NOMO-1 treated with DMSO at 0.1 percent for 48 hours (cell line): ENCODE data around the gene ARL5B.

ENCODE experiments used
- DNase-seq: peaks from one replicate; lab custom pipeline; 2025; ENCODE audit not compliant: unreplicated experiment; lab: John Stamatoyannopoulos, UW

ARL5B gene

GRCh38 chr10:18699849-18700840 lies 40.9 kb downstream of the ARL5B start:
- DNase-seq, result peak; percentile 87

- DNase-seq, result no peak
Observed at GRCh38 chr10:18703521-18703920, 44.3 kb downstream of the ARL5B start.

- DNase-seq, result no peak
Observed at GRCh38 chr10:18710201-18710653, 51.0 kb downstream of the ARL5B start.

DNA sequence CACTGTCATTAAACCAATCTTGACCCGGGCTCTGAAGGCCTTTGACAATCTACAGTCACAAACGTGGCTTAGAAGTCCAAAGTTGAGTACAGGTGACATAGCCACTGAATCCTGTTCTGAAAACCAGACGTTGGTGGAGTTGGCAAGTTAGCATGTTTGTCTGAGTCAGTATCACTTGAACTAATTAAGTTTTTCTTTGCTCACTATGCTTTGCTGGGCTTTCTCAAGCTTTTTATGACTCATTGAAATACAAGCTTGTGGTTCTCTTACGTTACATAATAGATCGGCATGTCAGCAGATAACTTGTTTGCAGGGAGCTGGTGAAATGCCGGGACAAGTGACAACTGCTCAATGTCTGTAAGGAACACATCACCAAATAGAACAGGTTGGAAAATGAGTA lies 53.8 kb downstream of the ARL5B start:
- peak; percentile 90 for DNase-seq

GRCh38 chr10:18718991-18719390 lies 59.8 kb downstream of the ARL5B start:
- no peak for DNase-seq

DNA sequence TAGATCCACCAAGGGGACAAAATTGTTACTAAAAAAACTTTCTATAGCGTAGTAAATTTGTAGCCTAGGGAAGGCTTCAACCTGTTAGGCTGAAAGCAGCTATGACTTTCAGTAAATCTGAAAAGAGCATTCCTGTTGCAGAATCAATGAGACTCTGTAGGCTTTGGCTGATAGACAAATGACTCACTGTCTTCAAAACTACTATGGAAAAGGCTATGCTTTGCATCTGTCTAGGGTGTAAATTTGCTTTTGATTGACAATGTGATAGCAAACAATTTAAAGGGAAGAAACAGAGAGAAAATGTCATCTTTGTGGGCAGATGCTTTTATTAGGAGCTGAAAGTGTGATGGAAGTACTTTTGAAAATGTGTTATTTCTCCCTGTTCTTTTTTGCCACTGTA lies 60.6 kb downstream of the ARL5B start:
- DNase-seq, result no peak

DNA sequence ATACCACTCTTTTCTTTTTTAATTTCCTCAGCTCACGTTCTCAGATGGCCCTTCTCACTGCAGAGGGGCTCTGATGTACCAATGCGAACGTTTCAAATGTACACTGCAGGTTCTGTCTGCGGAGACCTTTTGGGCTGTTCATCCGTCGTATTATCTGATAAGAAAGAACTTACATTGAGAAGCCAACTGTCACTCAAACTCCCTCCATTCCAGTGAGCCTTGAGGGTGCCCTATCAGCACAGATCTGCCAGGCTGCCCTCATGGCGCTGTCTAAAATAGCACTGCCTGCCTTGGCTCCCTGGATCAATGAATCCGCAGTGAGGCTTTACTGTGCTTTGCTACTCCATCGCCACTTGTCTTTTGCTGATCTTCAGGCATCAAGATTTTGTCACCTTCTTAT lies 61.8 kb downstream of the ARL5B start:
- DNase-seq, result no peak

- no peak for DNase-seq
Observed at GRCh38 chr10:18723801-18724200, 64.6 kb downstream of the ARL5B start.
